ENCODE results near the gene ZNF230. TPM values are rescaled to one million over a fixed set of nuclear protein-coding genes. Genes with fewer than 3 reads are reported as not detected.

Gene ZNF230
- polyA plus RNA-seq, 1 donor (not counting 4 experiments of a cell fraction or from before 2014, with no cell fraction given) = 2.9 TPM

GRCh38 chr19:44061038-44061437 lies 58.3 kb downstream of the ZNF230 start:
- Histone ChIP-seq H3K9ac (ENCODE audit: control insufficient read depth, extremely low read depth, insufficient read depth, low read length) (no peak overlapping the region), H3K4me3 (ENCODE audit: control insufficient read depth in 2 of 3, extremely low read depth in 1 of 3, insufficient read depth in 2 of 3, low read depth in 1 of 3, low read length in 3 of 3) (no peak overlapping the region), H3K4me2 (ENCODE audit: control insufficient read depth, extremely low read depth, insufficient read depth, low read depth, low read length) (no peak overlapping the region), H3K27ac (ENCODE audit: control insufficient read depth, insufficient read depth, low read length) (no peak overlapping the region), H3K79me2 (ENCODE audit: control insufficient read depth, insufficient read depth, low read length) (no peaks in the 10 kb centered on the region), H3K9me3 (ENCODE audit: control insufficient read depth, low read depth, low read length) (no peaks in the 10 kb centered on the region), H2AFZ (ENCODE audit: control insufficient read depth, low read length) (no peak overlapping the region), H3K27me3 (ENCODE audit: control insufficient read depth, extremely low read depth, insufficient read depth, low read length) (no peaks in the 10 kb centered on the region), H4K20me1 (ENCODE audit: control insufficient read depth, extremely low read depth, insufficient read depth, low read length) (no peaks in the 10 kb centered on the region), H3K36me3 (ENCODE audit: control insufficient read depth in 2 of 2, extremely low read depth in 1 of 2, insufficient read depth in 2 of 2, low read length in 2 of 2) (peaks cover 3 to 12% of the 10 kb centered on the region in 2 experiments), H3K9me1 (ENCODE audit: control insufficient read depth, extremely low read depth, insufficient read depth, low read length) (no peaks in the 10 kb centered on the region), H3K4me1 (ENCODE audit: control insufficient read depth, extremely low read depth, insufficient read depth, low read length) (no peaks in the 10 kb centered on the region)
- dilution Hi-C loops (cut with MboI; ENCODE audit: extremely low pct_ligation_motif_present, low sequenced_read_pairs) = no loop called here
- DNase-seq (ENCODE audit: low read depth, low spot score) (no peak), FAIRE-seq (no peak)
- TF ChIP-seq, protein P1, sequence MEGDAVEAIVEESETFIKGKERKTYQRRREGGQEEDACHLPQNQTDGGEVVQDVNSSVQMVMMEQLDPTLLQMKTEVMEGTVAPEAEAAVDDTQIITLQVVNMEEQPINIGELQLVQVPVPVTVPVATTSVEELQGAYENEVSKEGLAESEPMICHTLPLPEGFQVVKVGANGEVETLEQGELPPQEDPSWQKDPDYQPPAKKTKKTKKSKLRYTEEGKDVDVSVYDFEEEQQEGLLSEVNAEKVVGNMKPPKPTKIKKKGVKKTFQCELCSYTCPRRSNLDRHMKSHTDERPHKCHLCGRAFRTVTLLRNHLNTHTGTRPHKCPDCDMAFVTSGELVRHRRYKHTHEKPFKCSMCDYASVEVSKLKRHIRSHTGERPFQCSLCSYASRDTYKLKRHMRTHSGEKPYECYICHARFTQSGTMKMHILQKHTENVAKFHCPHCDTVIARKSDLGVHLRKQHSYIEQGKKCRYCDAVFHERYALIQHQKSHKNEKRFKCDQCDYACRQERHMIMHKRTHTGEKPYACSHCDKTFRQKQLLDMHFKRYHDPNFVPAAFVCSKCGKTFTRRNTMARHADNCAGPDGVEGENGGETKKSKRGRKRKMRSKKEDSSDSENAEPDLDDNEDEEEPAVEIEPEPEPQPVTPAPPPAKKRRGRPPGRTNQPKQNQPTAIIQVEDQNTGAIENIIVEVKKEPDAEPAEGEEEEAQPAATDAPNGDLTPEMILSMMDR (optimal IDR thresholded peaks at IDR 0.05 in 1 of 3, IDR thresholded peaks at IDR 0.05 in 1 of 3, conservative IDR thresholded peaks at IDR 0.05 in 1 of 3; ENCODE audit: extremely low read depth in 1 of 3, insufficient read depth in 2 of 3, low read length in 3 of 3) = no peak

Small RNAs within 50 kb of the gene (small RNA-seq; reads per million reads assigned to genes)
- gene AC006213.5 (ENCODE audit: insufficient read length in 3 of 3, low read depth in 3 of 3, low replicate concordance in 1 of 3) = 0 reads per million in 3 experiments

Other genes with a start within 250 kb of the ZNF230 start
- 12.1 to 15.6 TPM (median 14.8 TPM) in 3 replicates for gene SMG9, start 248.0 kb upstream of the ZNF230 start, polyA plus RNA-seq
- 9.8 to 15.5 TPM (median 10.5 TPM) in 3 replicates for gene KCNN4, start 222.0 kb upstream of the ZNF230 start, polyA plus RNA-seq
- 4.0 to 8.8 TPM (median 4.2 TPM) in 3 replicates for gene LYPD5, start 200.5 kb upstream of the ZNF230 start, polyA plus RNA-seq
- gene ZNF283, start 175.6 kb upstream of the ZNF230 start, polyA plus RNA-seq = 3.5 to 7.7 TPM (median 5.7 TPM) in 3 replicates
- gene ZNF404, start 119.0 kb upstream of the ZNF230 start, polyA plus RNA-seq = 1.1 to 3.0 TPM (median 2.4 TPM) in 3 replicates
- 8.6 to 10.4 TPM (median 9.1 TPM) in 3 replicates for gene ZNF45, start 67.7 kb upstream of the ZNF230 start, polyA plus RNA-seq
- gene ZNF221, start 51.7 kb upstream of the ZNF230 start, polyA plus RNA-seq = 1.5 TPM in 3 replicates
- 5.0 to 7.0 TPM (median 6.2 TPM) in 3 replicates for gene ZNF155, start 18.8 kb upstream of the ZNF230 start, polyA plus RNA-seq
- gene ZNF222, start 22.4 kb downstream of the ZNF230 start, polyA plus RNA-seq = 2.5 to 3.2 TPM (median 2.7 TPM) in 3 replicates
- gene ZNF223, start 49.1 kb downstream of the ZNF230 start, polyA plus RNA-seq = 3.7 to 4.2 TPM (median 4.0 TPM) in 3 replicates
- gene ZNF284, start 69.2 kb downstream of the ZNF230 start, polyA plus RNA-seq = 2.1 to 3.0 TPM (median 2.6 TPM) in 3 replicates
- 9.8 to 17.5 TPM (median 16.5 TPM) in 3 replicates for gene ZNF224, start 91.4 kb downstream of the ZNF230 start, polyA plus RNA-seq
- 1.6 to 2.2 TPM (median 1.6 TPM) in 3 replicates for gene ZNF225, start 110.4 kb downstream of the ZNF230 start, polyA plus RNA-seq
- gene ZNF234, start 138.6 kb downstream of the ZNF230 start, polyA plus RNA-seq = 2.8 to 4.4 TPM (median 4.1 TPM) in 3 replicates
- 9.4 to 16.4 TPM (median 12.8 TPM) in 3 replicates for gene ZNF226, start 162.1 kb downstream of the ZNF230 start, polyA plus RNA-seq
- 6.1 to 7.7 TPM (median 6.5 TPM) in 3 replicates for gene ZNF227, start 209.6 kb downstream of the ZNF230 start, polyA plus RNA-seq

Measured in keratinocyte (primary cell).